HG02884 (cell line): Measurements from ENCODE around the gene LSP1.

ENCODE experiments used
- ATAC-seq: cut with Tn5 transposase; IDR thresholded peaks from one replicate; pipeline ENCODE4 v1.9.1; 2021; ENCODE audit warnings: mild to moderate bottlenecking, moderate library complexity; ENCODE audit not compliant: unreplicated experiment

LSP1 gene

GRCh38 chr11:1913271-1914060 lies 60.6 kb downstream of the LSP1 start:
- no peak for ATAC-seq

- ATAC-seq, result no peak
These were observed 62.9 kb downstream of the LSP1 start for GRCh38 chr11:1915795-1916131.

- ATAC-seq, result no peak
These were observed 63.5 kb downstream of the LSP1 start for GRCh38 chr11:1916132-1916985.

GRCh38 chr11:1916986-1917522 lies 64.2 kb downstream of the LSP1 start:
- no peak for ATAC-seq

GRCh38 chr11:1917523-1918435 lies 64.9 kb downstream of the LSP1 start:
- ATAC-seq, result no peak

GRCh38 chr11:1918436-1919315 lies 65.8 kb downstream of the LSP1 start:
- ATAC-seq, result no peak

- no peak for ATAC-seq
These were observed 66.7 kb downstream of the LSP1 start, which contains the start of gene TNNT3 for GRCh38 chr11:1919391-1920127. TNNT3 (plus strand) TSS chr11:1919703; CDS start chr11:1922875, 3,172 bp downstream.

- ATAC-seq, result no peak
These were observed 67.4 kb downstream of the LSP1 start for GRCh38 chr11:1920128-1920908.

GRCh38 chr11:1920909-1921573 lies 68.2 kb downstream of the LSP1 start:
- no peak for ATAC-seq

- ATAC-seq, result no peak
These were observed 68.8 kb downstream of the LSP1 start for GRCh38 chr11:1921574-1922141.

- ATAC-seq, result no peak
These were observed 69.7 kb downstream of the LSP1 start for GRCh38 chr11:1922481-1923081.

- ATAC-seq, result no peak
These were observed 70.5 kb downstream of the LSP1 start for GRCh38 chr11:1923201-1923956.

GRCh38 chr11:1924181-1924580 lies 71.3 kb downstream of the LSP1 start:
- ATAC-seq, result no peak

- no peak for ATAC-seq
These were observed 71.9 kb downstream of the LSP1 start for GRCh38 chr11:1924646-1925372.

GRCh38 chr11:1925373-1926155 lies 72.7 kb downstream of the LSP1 start:
- ATAC-seq, result no peak
